ENCODE measurements around the gene ZNF621. TPM values are rescaled to one million over a fixed set of nuclear protein-coding genes. Genes with fewer than 3 reads are reported as not detected.
A peak's percentile ranks its signal among the peaks of the same experiment; 100 is the strongest.

ZNF621 gene
- total and polyA plus RNA-seq, 8 donors: 5.7 to 56.0 (median 14.3) TPM

- DNase-seq: no peak
- no peaks in the 10 kb centered on the region for H3K36me3 ChIP-seq
- no peaks in the 10 kb centered on the region for H3K4me1 ChIP-seq
- H3K4me3 ChIP-seq: no peak overlapping the region
- intact Hi-C loops (cut with DNase I; ENCODE audit: low total_unique reads): no loop called here
- no peaks in the 10 kb centered on the region for H3K9me3 ChIP-seq
- WGBS, 5 donors: 50 to 66% (median 57%) methylated on average over 4 of the region's 4 CpGs
- no peak overlapping the region for H3K27ac ChIP-seq
- TF ChIP-seq EP300 (IDR thresholded peaks at IDR 0.05) (no peak), POLR2A (IDR thresholded peaks at IDR 0.05) (no peak)
- TF ChIP-seq, protein P1, sequence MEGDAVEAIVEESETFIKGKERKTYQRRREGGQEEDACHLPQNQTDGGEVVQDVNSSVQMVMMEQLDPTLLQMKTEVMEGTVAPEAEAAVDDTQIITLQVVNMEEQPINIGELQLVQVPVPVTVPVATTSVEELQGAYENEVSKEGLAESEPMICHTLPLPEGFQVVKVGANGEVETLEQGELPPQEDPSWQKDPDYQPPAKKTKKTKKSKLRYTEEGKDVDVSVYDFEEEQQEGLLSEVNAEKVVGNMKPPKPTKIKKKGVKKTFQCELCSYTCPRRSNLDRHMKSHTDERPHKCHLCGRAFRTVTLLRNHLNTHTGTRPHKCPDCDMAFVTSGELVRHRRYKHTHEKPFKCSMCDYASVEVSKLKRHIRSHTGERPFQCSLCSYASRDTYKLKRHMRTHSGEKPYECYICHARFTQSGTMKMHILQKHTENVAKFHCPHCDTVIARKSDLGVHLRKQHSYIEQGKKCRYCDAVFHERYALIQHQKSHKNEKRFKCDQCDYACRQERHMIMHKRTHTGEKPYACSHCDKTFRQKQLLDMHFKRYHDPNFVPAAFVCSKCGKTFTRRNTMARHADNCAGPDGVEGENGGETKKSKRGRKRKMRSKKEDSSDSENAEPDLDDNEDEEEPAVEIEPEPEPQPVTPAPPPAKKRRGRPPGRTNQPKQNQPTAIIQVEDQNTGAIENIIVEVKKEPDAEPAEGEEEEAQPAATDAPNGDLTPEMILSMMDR (IDR thresholded peaks at IDR 0.05): no peak
- no peaks in the 10 kb centered on the region for H3K27me3 ChIP-seq
These were observed 51.6 kb downstream of the ZNF621 start for GRCh38 chr3:40576396-40576795.

GRCh38 chr3:40580494-40581091 is 55.8 kb downstream of the ZNF621 start:
- peak; percentile 56 to 89 for DNase-seq
- 0 to 2% (median 0%) methylated on average over 2 of the region's 2 CpGs for WGBS, 5 donors
- H3K9me3 ChIP-seq: no peaks in the 10 kb centered on the region
- H3K27ac ChIP-seq: no peak overlapping the region
- peaks cover 0 to 9% (median 4%) of the 10 kb centered on the region in 4 donors for H3K4me1 ChIP-seq
- intact Hi-C loops (cut with DNase I; ENCODE audit: low total_unique reads): loop anchor here (5.0 kb wide), 1 partner anchor 1302 kb away; no protein-coding TSS in a partner anchor
- no peak for TF ChIP-seq POLR2A (IDR thresholded peaks at IDR 0.05)
- peak in 1 of 3 donors; percentile 29 for TF ChIP-seq POLR2AphosphoS5 (IDR thresholded peaks at IDR 0.05)
- TF ChIP-seq, protein P1 (IDR thresholded peaks at IDR 0.05): peak in 5 of 7 experiments; percentile 73 to 90 (median 84)
- no peak for TF ChIP-seq EP300 (IDR thresholded peaks at IDR 0.05)
- no peaks in the 10 kb centered on the region for H3K27me3 ChIP-seq
- no peaks in the 10 kb centered on the region for H3K36me3 ChIP-seq
- no peak overlapping the region for H3K4me3 ChIP-seq

GRCh38 chr3:40581166-40581565 is 56.4 kb downstream of the ZNF621 start:
- 92 to 100% (median 96%) methylated on average over 1 of the region's 1 CpG for WGBS, 5 donors
- Histone ChIP-seq H3K4me1 (peaks cover 0 to 9% (median 4%) of the 10 kb centered on the region in 4 donors), H3K36me3 (no peaks in the 10 kb centered on the region), H3K27me3 (no peaks in the 10 kb centered on the region), H3K9me3 (no peaks in the 10 kb centered on the region), H3K4me3 (no peak overlapping the region), H3K27ac (no peak overlapping the region)
- intact Hi-C loops (cut with DNase I; ENCODE audit: low total_unique reads): loop anchor here (5.0 kb wide), 1 partner anchor 1301 kb away; no protein-coding TSS in a partner anchor
- DNase-seq: no peak
- no peak for TF ChIP-seq POLR2AphosphoS5 (IDR thresholded peaks at IDR 0.05)
- TF ChIP-seq EP300 (IDR thresholded peaks at IDR 0.05): no peak
- no peak for TF ChIP-seq POLR2A (IDR thresholded peaks at IDR 0.05)
- TF ChIP-seq, protein P1 (IDR thresholded peaks at IDR 0.05): no peak

DNA sequence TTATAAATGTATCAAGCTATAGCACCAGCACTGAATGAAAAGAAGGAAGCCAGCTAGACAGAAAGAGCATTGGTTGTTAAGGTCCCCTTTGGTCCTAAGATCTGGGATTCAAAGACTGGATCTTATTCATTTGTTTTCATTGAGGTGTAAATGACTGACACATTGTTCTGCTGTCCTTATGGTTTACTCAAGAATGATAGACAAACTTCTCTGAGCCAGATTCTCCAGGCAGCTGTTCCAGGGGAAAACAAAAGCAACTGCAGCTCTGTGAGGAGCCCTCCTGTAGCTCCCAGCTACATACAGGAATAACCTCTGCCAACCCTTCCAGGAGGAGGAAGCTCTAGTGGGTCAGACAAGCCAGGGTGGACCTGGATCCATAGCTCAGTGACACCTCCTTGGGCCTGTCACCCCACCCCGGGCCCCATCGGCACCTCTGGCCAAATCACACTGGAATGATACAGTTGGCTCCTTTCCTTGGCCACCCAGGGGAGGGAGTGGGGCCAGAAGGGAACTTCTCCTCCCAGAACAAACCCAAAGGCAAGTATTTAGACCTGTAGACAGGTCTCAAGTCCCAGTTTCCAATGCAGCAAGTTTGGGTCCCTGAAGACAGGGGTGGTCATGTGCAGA is 57.8 kb downstream of the ZNF621 start:
- Histone ChIP-seq H3K27ac (no peak overlapping the region), H3K4me3 (no peak overlapping the region), H3K27me3 (no peaks in the 10 kb centered on the region), H3K36me3 (no peaks in the 10 kb centered on the region), H3K4me1 (peaks cover 0 to 9% (median 4%) of the 10 kb centered on the region in 4 donors), H3K9me3 (no peaks in the 10 kb centered on the region)
- no peak for DNase-seq
- WGBS, 5 donors: 31 to 46% (median 43%) methylated on average over 2 of the region's 2 CpGs
- intact Hi-C loops (cut with DNase I; ENCODE audit: low total_unique reads): loop anchor here (5.0 kb wide), 1 partner anchor 1300 kb away; no protein-coding TSS in a partner anchor
- no peak for TF ChIP-seq POLR2A (IDR thresholded peaks at IDR 0.05)

DNA sequence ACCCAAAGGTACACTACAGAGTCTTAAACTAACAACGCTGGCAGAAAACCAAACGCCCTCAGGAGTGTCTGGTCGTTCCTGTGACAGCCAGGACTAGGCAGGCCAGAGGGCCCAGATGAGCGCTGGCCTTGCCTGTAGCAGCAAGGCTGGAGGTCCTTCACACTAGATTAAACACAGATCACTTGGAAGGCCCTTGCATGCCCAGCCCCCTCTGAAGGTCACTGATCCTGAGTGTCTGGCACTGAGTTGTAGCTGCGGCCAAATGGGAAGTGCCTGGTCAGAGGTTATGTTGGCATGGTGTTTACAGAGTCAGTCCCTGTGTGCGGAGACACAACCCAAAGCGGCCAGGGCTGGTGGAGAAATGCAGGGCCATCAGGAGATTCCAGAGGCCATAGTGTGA is 58.9 kb downstream of the ZNF621 start:
- no peaks in the 10 kb centered on the region for H3K9me3 ChIP-seq
- no peak overlapping the region for H3K27ac ChIP-seq
- TF ChIP-seq POLR2AphosphoS5 (IDR thresholded peaks at IDR 0.05) (no peak), POLR2A (IDR thresholded peaks at IDR 0.05) (no peak), EP300 (IDR thresholded peaks at IDR 0.05) (no peak)
- TF ChIP-seq, protein P1 (IDR thresholded peaks at IDR 0.05): no peak
- WGBS, 5 donors: 67 to 78% (median 77%) methylated on average over 6 to 7 of the region's 7 CpGs
- no peak for DNase-seq
- H3K27me3 ChIP-seq: no peaks in the 10 kb centered on the region
- H3K36me3 ChIP-seq: no peaks in the 10 kb centered on the region
- peaks cover 0 to 9% (median 4%) of the 10 kb centered on the region in 4 donors for H3K4me1 ChIP-seq
- no peak overlapping the region for H3K4me3 ChIP-seq
- intact Hi-C loops (cut with DNase I; ENCODE audit: low total_unique reads): loop anchor here (5.0 kb wide), 1 partner anchor 1299 kb away; no protein-coding TSS in a partner anchor
